Superior temporal gyrus (tissue), 1 donor: ENCODE results near the gene SDHAF3.

ENCODE experiments used
- DNase-seq: peaks from one replicate; pipeline ENCODE4 v3.0.0-alpha.2; 2016; ENCODE audit errors: extremely low spot score

The SDHAF3 gene

DNA sequence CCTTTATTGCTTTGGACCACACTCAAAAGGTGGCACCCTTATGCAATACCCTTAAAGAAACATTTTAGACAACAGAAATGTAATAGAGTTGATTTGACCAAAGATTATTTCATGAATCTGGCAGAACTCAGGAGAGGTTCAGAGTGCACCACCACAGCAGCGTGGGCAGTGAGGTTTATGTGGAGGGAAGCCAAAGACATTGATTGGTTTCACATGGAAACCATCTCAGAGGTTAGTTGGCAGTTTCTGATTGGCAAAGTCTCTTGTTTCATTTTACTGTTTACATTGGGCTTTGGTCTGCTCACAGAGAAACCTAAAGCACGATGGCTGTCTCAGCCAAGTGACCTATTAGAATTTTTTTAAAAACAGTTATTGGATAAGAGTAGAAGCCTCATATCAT is 101.3 kb downstream of the SDHAF3 start:
- no peak for DNase-seq

DNA sequence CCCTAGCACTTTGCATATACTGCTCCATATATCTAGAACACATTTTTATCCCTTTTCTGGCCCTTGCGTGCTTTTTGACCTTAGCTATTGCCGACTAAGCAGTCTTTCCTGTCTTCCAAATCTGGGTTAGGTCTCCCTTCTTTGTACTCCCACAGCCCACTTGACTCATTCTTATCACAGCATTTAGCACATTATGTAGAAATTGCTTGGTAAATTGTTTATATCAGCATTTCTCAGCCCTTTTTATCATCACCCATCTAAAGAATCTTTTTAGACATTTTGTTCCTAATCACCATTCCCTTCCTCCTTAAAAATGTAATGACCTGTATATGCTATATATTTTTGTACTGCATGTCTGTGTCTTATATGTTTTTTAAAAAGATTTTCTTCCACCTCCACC is 101.7 kb downstream of the SDHAF3 start:
- DNase-seq, result no peak

DNA sequence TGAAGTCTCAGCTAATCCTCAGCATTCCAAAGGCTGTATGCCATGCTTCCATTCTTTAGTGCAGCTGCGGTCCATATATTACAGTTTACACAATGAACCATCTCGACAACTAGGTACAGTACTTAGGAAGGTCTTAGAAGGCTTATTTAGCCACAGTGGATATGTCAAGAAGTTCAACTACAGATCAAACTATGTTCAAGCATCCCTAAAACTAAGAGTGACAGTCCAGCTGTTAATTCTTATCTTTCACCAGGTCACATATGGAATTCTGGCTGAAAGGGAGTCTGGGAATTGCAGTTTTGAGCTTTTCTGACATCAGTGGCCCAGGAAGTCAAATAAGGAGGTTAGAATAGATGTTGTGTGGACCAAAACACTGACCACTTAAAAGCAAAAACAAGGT is 106.8 kb downstream of the SDHAF3 start:
- no peak for DNase-seq

DNA sequence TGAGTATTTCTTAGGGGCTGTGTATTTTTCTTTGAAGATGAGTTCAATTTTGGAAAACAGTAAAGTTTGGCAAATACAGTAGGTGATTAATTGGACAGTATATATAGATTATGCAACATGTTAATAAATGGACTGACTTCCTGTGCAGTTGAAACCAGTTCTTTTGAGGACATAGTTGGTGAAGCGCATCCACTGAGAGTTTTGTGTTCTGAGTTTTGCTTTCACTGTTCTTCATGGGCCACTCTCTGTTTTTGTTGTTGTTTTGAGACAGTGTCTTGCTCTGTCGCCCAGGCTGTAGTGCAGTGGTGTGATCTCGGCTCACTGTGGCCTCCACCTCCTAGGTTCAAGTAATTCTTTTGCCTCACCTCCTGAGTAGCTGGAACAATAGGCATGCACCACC is 109.0 kb downstream of the SDHAF3 start:
- no peak for DNase-seq
